Heart left ventricle (tissue), 13 donors: ENCODE results near the gene MINDY3.

Experiments
- POLR2A ChIP-seq, 2 donors: fragments of 450-650 bp; IDR thresholded peaks; one replicate each; pipeline ENCODE4 v1.6.1; 2017; ENCODE audit warnings: antibody characterized with exemption in 2 of 2, mild to moderate bottlenecking in 2 of 2, moderate library complexity in 2 of 2
- TF ChIP-seq, protein P1 (sequence below), 12 donors: fragments of 200-600 bp; sonication (generic) in 4 of 12; IDR thresholded peaks; one replicate each; pipeline versions ENCODE4 v1.5.0 to v1.8.0; 2018 to 2022; ENCODE audit warnings: antibody characterized with exemption in 12 of 12, mild to moderate bottlenecking in 5 of 12
- donor health status: ischemic (EF 13 %, LVEDD 7.1; RV severe dilation, severe dysfunction).
- donor health status: DM: no; HTN: yes; CAD: no.
- donor health status: DM: no; HTN: no; CAD: no.
- donor health status: ischemic (EF 25% LVEDD 6.9; RV normal size, moderate dysfunction).
- donor health status: ischemic (EF 25% LVEDD 5.7; RV mildly dilated, moderate dysfunction).
- donor health status: ischemic (EF 35%, LVEDD 5.7; RV mildly dilated, moderate dysfunction).
- donor health status: nonischemic (EF 11% LVEDD 7.7; RV severe dilation, severe dysfunction).
- donor health status: DM: yes; HTN: yes; CAD: no.
- donor health status: PGD.
- donor health status: ischemic (EF 29% LVEDD 5.4; RV normal size, mild dysfunction).
- donor health status: nonischemic (EF 23%, LVEDD 6.1; RV moderate dilation, normal function).

DNA sequence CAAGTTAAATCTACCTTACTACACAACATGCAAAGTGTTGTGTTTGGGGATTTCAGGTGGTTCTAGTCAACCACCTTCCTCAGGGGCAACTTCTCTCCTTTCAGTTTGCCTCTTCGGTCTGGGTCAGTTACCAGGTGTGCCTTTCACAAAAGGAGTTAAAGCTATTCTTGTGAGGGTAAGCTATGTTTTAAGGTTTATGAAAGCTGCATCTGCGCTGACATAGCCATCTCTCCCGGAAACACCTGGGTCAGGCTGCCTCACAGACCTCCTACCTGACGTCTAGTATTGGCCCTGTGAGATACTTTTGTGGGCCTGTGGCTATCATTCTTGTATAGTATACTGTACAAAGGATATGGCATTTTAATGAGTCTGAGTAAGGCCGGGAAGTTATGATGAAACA lies 72.9 kb downstream of the MINDY3 start:
- TF ChIP-seq, protein P1, sequence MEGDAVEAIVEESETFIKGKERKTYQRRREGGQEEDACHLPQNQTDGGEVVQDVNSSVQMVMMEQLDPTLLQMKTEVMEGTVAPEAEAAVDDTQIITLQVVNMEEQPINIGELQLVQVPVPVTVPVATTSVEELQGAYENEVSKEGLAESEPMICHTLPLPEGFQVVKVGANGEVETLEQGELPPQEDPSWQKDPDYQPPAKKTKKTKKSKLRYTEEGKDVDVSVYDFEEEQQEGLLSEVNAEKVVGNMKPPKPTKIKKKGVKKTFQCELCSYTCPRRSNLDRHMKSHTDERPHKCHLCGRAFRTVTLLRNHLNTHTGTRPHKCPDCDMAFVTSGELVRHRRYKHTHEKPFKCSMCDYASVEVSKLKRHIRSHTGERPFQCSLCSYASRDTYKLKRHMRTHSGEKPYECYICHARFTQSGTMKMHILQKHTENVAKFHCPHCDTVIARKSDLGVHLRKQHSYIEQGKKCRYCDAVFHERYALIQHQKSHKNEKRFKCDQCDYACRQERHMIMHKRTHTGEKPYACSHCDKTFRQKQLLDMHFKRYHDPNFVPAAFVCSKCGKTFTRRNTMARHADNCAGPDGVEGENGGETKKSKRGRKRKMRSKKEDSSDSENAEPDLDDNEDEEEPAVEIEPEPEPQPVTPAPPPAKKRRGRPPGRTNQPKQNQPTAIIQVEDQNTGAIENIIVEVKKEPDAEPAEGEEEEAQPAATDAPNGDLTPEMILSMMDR (IDR thresholded peaks at IDR 0.05) = no peak
- no peak for TF ChIP-seq POLR2A (IDR thresholded peaks at IDR 0.05)
